Hepatocyte (in vitro differentiated cells): ENCODE results near the gene CCDC69. TPM values are rescaled to one million over a fixed set of nuclear protein-coding genes. Genes with fewer than 3 reads are reported as not detected.

Experiments
- DNase-seq: peaks from one replicate; pipeline ENCODE4 v3.0.0-alpha.2; 2016; ENCODE audit warnings: low spot score
- H2AFZ ChIP-seq: fragments of 200-600 bp; sonication (generic); 2 replicates; pipeline ENCODE4 v1.6.0; 2016; ENCODE audit warnings: antibody characterized with exemption, mild to moderate bottlenecking
- H3K27ac ChIP-seq: fragments of 200-600 bp; sonication (generic); 2 replicates; pipeline ENCODE4 v1.5.1; 2016; ENCODE audit warnings: mild to moderate bottlenecking
- H3K27me3 ChIP-seq: fragments of 200-600 bp; sonication (generic); 2 replicates; pipeline ENCODE4 v1.6.1; 2016
- H3K36me3 ChIP-seq: fragments of 200-600 bp; sonication (generic); replicated peaks from 2 replicates; pipeline ENCODE4 v1.5.1; 2016; ENCODE audit warnings: low read depth; ENCODE audit not compliant: insufficient read depth
- H3K4me1 ChIP-seq: fragments of 200-600 bp; sonication (generic); 2 replicates; pipeline ENCODE4 v1.5.1; 2016; ENCODE audit warnings: mild to moderate bottlenecking, moderate library complexity; ENCODE audit not compliant: insufficient read depth
- H3K4me2 ChIP-seq: fragments of 200-600 bp; sonication (generic); 2 replicates; pipeline ENCODE4 v1.6.0; 2016
- H3K4me3 ChIP-seq: fragments of 200-600 bp; sonication (generic); 2 replicates; pipeline ENCODE4 v1.5.1; 2016; ENCODE audit warnings: mild to moderate bottlenecking
- H3K79me2 ChIP-seq: fragments of 200-600 bp; sonication (generic); 2 replicates; pipeline ENCODE4 v1.6.0; 2017; ENCODE audit warnings: mild to moderate bottlenecking
- H3K9me2 ChIP-seq: fragments of 200-600 bp; sonication (generic); replicated peaks from 2 replicates; pipeline ENCODE4 v1.6.0; 2017; ENCODE audit warnings: mild to moderate bottlenecking; ENCODE audit not compliant: insufficient read depth
- H3K9me3 ChIP-seq: fragments of 200-600 bp; sonication (generic); 2 replicates; pipeline ENCODE4 v1.5.1; 2016; ENCODE audit warnings: low read depth, mild to moderate bottlenecking
- H4K20me1 ChIP-seq: fragments of 200-600 bp; sonication (generic); 2 replicates; pipeline ENCODE4 v1.6.0; 2016; ENCODE audit warnings: mild to moderate bottlenecking; ENCODE audit not compliant: insufficient read depth, poor library complexity, severe bottlenecking
- EZH2 ChIP-seq: fragments of 200-600 bp; sonication (generic); IDR thresholded peaks from 2 replicates; pipeline ENCODE4 v1.6.1; 2016; ENCODE audit warnings: antibody characterized with exemption, mild to moderate bottlenecking, borderline replicate concordance
- EZH2phosphoT487 ChIP-seq: fragments of 200-600 bp; sonication (generic); IDR thresholded peaks from one replicate; pipeline ENCODE4 v1.6.1; 2018; ENCODE audit warnings: antibody characterized with exemption, mild to moderate bottlenecking, low read depth, moderate library complexity; ENCODE audit not compliant: unreplicated experiment, severe bottlenecking
- WGBS: methylation state at CpG from one replicate; pipeline ENCODE4 v1.1.6; 2016; ENCODE audit warnings: low lambda C conversion rate; ENCODE audit errors: missing lambda C conversion rate; 5-methylcytosine and 5-hydroxymethylcytosine counted together
- polyA plus RNA-seq: library from polyadenylated mRNA; unstranded; fragments of >200 nt; fragmentation: Nextera tagmentation; extraction: Ambion mirVana; gene quantifications from 2 replicates; pipeline ENCODE4 v1.2.1, GENCODE V29; 2016
- total RNA-seq: library from RNA; depleted of rRNA; stranded (reverse); fragments of >200 nt; gene quantifications from 2 replicates; pipeline ENCODE4 v1.2.3, GENCODE V29; 2014
- TF ChIP-seq, protein P1 (sequence below): fragments of 200-600 bp; sonication (generic); IDR thresholded peaks from 2 replicates; pipeline ENCODE4 v1.5.1; 2016; ENCODE audit warnings: antibody characterized with exemption, mild to moderate bottlenecking; ENCODE audit not compliant: poor library complexity

The CCDC69 gene
- total and polyA plus RNA-seq, 2 experiments from 2014 or later: 22.4 to 27.3 TPM

DNA sequence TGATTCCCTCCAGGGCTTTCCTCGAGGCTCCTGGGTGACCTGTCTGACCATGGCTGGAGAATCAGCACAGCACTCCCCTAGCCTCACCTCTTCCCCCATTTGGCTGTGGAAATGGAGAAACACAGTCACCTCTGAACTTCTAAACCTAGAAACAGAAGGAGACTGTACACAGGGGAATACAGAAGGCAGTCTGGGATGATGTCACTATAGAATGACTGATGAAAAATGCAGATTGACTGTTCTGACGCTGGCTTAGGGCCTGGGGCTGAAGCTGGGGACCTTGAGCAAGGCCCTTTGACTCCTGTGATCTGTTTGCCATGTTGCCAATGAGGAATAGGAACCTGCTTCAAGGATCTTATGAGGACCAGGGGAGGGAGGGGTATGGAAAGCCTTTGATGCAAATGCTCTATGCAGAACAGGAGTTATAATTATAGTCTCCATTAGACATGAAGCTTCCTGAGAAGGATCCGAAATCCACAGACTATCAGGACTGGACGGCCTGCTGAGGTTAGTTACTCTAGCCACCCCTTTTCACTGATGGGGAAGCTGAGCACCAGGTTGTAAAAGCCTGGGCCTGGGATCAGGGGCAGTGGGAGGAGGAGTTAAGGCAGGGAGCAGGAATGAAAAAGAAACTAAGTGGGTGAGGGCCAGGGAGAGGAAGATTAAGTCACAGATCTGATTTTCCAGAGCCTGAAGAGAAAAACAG lies 41.9 kb downstream of the CCDC69 start:
- Histone ChIP-seq H2AFZ (no peak overlapping the region), H3K9me3 (no peaks in the 10 kb centered on the region), H3K4me2 (no peak overlapping the region), H3K4me1 (peaks cover 7% of the 10 kb centered on the region), H3K79me2 (no peaks in the 10 kb centered on the region), H3K36me3 (no peaks in the 10 kb centered on the region), H3K27me3 (no peaks in the 10 kb centered on the region), H3K27ac (no peak overlapping the region), H3K9me2 (no peaks in the 10 kb centered on the region), H4K20me1 (no peaks in the 10 kb centered on the region), H3K4me3 (no peak overlapping the region)
- 75% methylated on average over 4 of the region's 4 CpGs for WGBS
- no peak for DNase-seq
- TF ChIP-seq EZH2phosphoT487 (no peak), EZH2 (no peak)
- TF ChIP-seq, protein P1, sequence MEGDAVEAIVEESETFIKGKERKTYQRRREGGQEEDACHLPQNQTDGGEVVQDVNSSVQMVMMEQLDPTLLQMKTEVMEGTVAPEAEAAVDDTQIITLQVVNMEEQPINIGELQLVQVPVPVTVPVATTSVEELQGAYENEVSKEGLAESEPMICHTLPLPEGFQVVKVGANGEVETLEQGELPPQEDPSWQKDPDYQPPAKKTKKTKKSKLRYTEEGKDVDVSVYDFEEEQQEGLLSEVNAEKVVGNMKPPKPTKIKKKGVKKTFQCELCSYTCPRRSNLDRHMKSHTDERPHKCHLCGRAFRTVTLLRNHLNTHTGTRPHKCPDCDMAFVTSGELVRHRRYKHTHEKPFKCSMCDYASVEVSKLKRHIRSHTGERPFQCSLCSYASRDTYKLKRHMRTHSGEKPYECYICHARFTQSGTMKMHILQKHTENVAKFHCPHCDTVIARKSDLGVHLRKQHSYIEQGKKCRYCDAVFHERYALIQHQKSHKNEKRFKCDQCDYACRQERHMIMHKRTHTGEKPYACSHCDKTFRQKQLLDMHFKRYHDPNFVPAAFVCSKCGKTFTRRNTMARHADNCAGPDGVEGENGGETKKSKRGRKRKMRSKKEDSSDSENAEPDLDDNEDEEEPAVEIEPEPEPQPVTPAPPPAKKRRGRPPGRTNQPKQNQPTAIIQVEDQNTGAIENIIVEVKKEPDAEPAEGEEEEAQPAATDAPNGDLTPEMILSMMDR: no peak

DNA sequence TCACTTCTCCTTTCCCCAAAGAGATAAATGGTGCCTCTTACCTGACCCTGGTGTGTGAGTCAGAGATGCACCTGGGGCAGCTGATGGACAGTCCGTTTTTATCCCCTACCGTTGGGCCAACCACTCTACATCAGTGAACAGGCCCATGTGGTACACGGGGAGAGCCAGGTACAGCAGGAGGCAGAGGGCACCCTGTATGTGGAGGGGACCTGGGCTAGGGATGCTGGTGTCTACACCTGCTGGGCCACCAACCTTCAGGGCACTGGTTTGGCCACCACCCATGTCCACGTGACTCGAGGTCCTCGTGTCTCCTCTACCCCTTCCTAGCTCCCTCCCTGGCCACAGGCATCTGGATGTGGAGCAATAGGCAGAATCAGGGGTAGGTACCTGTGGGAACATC lies 43.6 kb downstream of the CCDC69 start:
- no peak overlapping the region for H3K4me2 ChIP-seq
- WGBS: 94% methylated on average over 6 of the region's 6 CpGs
- H3K4me3 ChIP-seq: no peak overlapping the region
- TF ChIP-seq EZH2: no peak
- TF ChIP-seq EZH2phosphoT487: no peak
- TF ChIP-seq, protein P1: no peak
- no peaks in the 10 kb centered on the region for H3K9me3 ChIP-seq
- H3K4me1 ChIP-seq: peaks cover 7% of the 10 kb centered on the region
- no peaks in the 10 kb centered on the region for H3K79me2 ChIP-seq
- no peaks in the 10 kb centered on the region for H3K9me2 ChIP-seq
- no peak overlapping the region for H2AFZ ChIP-seq
- no peak overlapping the region for H3K27ac ChIP-seq
- no peak for DNase-seq
- no peaks in the 10 kb centered on the region for H3K36me3 ChIP-seq
- H4K20me1 ChIP-seq: no peaks in the 10 kb centered on the region
- H3K27me3 ChIP-seq: no peaks in the 10 kb centered on the region

DNA sequence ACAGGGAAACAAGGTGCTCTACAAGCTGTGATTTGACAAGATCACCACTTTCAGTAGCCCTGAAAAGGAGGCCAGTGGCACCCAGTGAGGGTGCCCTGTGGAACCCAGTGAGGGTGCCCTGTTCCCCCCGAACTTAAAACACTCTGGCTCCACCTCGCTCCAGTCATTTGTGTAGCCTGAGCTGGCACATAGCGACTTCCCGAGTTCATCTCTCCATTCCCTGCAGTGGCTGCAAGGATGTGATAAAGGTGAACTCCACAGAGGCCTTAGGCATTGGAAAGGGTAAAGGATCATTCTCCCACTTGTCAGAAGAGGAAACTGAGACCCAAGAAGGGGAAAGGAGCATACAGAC lies 44.4 kb downstream of the CCDC69 start:
- no peak overlapping the region for H3K27ac ChIP-seq
- H2AFZ ChIP-seq: no peak overlapping the region
- no peaks in the 10 kb centered on the region for H3K9me3 ChIP-seq
- H3K4me1 ChIP-seq: peaks cover 7% of the 10 kb centered on the region
- no peaks in the 10 kb centered on the region for H3K9me2 ChIP-seq
- no peaks in the 10 kb centered on the region for H4K20me1 ChIP-seq
- DNase-seq: no peak
- no peak for TF ChIP-seq EZH2phosphoT487
- no peak for TF ChIP-seq EZH2
- TF ChIP-seq, protein P1: no peak
- no peaks in the 10 kb centered on the region for H3K79me2 ChIP-seq
- H3K27me3 ChIP-seq: no peaks in the 10 kb centered on the region
- WGBS: 91% methylated on average over 4 of the region's 4 CpGs
- no peak overlapping the region for H3K4me2 ChIP-seq
- no peak overlapping the region for H3K4me3 ChIP-seq
- H3K36me3 ChIP-seq: no peaks in the 10 kb centered on the region
